ENCODE data around the gene CEP55.

Gene CEP55

DNA sequence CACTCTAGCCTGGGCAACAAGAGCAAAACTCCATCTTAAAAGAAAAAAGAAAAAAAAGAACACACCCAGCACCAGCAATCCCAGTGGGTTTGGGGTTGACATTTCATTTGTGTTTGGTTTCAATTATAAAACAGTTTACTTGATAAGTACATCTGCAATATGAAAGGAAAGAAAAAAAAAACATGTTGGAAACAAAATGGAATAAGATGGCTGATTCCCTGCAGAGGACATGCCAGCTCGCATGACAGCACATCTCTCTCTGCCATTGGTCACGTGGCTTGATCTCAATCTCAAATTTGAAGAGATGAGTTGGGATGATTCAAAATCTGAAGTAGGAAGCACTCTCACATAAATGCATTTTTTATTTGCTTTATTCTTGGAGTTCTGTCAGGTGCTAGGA, 42.3 kb upstream of the CEP55 start (continued):
- TF ChIP-seq ZNF70 (CRISPR knock-in tag; IDR thresholded peaks at IDR 0.05): no peak

GRCh38 chr10:93454736-93455135, 41.7 kb upstream of the CEP55 start:
- ATAC-seq: no peak
- TF ChIP-seq CREB5 (CRISPR knock-in tag; IDR thresholded peaks at IDR 0.05; ENCODE audit: low read depth) (no peak), TSHZ2 (CRISPR knock-in tag; IDR thresholded peaks at IDR 0.05) (no peak), ZNF8 (CRISPR knock-in tag; IDR thresholded peaks at IDR 0.05) (no peak), GLIS3 (CRISPR knock-in tag; IDR thresholded peaks at IDR 0.05) (no peak), POU6F1 (CRISPR knock-in tag; IDR thresholded peaks at IDR 0.05; ENCODE audit: borderline replicate concordance, low read depth) (no peak), BACH2 (CRISPR knock-in tag; IDR thresholded peaks at IDR 0.05; ENCODE audit: borderline replicate concordance) (no peak), RARB (CRISPR knock-in tag; IDR thresholded peaks at IDR 0.05) (no peak), ZFP30 (CRISPR knock-in tag; IDR thresholded peaks at IDR 0.05) (no peak), OSR1 (CRISPR knock-in tag; IDR thresholded peaks at IDR 0.05) (no peak), PPARA (CRISPR knock-in tag; IDR thresholded peaks at IDR 0.05; ENCODE audit: borderline replicate concordance) (no peak), ZC3H10 (CRISPR knock-in tag; IDR thresholded peaks at IDR 0.05) (no peak), ARNTL (CRISPR knock-in tag; IDR thresholded peaks at IDR 0.05; ENCODE audit: borderline replicate concordance, low read depth) (no peak), ISL1 (CRISPR knock-in tag; IDR thresholded peaks at IDR 0.05) (no peak), CSDC2 (CRISPR knock-in tag; IDR thresholded peaks at IDR 0.05) (no peak), ZFP3 (CRISPR knock-in tag; IDR thresholded peaks at IDR 0.05) (no peak), ZNF565 (CRISPR knock-in tag; conservative IDR thresholded peaks at IDR 0.05; ENCODE audit: low read depth) (no peak), ZNF70 (CRISPR knock-in tag; IDR thresholded peaks at IDR 0.05) (no peak), ESRRG (CRISPR knock-in tag; IDR thresholded peaks at IDR 0.05) (no peak)

DNA sequence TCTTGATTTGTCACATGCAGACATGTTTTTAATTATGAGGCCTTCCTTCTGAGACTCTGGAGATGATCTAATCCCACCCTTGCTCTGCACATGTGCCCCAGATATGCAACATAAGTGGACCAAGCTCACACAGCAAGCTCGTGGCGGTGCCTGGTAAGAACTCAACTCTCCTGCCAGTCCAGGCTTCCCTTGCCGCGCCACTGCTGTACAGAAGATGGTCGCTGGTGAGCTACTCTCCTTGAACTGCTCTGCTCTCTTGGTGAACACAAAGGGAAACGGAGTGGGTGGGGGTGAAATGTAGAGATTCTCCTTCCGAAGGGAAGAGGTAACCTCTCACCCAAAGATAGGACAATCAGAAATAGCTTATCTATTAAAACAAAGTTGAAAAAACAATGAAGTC, 39.9 kb upstream of the CEP55 start:
- ATAC-seq: no peak
- no peak for TF ChIP-seq ZFP30 (CRISPR knock-in tag; IDR thresholded peaks at IDR 0.05)
- TF ChIP-seq BACH2 (CRISPR knock-in tag; IDR thresholded peaks at IDR 0.05; ENCODE audit: borderline replicate concordance): no peak
- TF ChIP-seq ZFP3 (CRISPR knock-in tag; IDR thresholded peaks at IDR 0.05): no peak
- TF ChIP-seq OSR1 (CRISPR knock-in tag; IDR thresholded peaks at IDR 0.05): no peak
- TF ChIP-seq ZNF8 (CRISPR knock-in tag; IDR thresholded peaks at IDR 0.05): no peak
- no peak for TF ChIP-seq ARNTL (CRISPR knock-in tag; IDR thresholded peaks at IDR 0.05; ENCODE audit: borderline replicate concordance, low read depth)
- TF ChIP-seq ZC3H10 (CRISPR knock-in tag; IDR thresholded peaks at IDR 0.05): no peak
- TF ChIP-seq, protein P1, sequence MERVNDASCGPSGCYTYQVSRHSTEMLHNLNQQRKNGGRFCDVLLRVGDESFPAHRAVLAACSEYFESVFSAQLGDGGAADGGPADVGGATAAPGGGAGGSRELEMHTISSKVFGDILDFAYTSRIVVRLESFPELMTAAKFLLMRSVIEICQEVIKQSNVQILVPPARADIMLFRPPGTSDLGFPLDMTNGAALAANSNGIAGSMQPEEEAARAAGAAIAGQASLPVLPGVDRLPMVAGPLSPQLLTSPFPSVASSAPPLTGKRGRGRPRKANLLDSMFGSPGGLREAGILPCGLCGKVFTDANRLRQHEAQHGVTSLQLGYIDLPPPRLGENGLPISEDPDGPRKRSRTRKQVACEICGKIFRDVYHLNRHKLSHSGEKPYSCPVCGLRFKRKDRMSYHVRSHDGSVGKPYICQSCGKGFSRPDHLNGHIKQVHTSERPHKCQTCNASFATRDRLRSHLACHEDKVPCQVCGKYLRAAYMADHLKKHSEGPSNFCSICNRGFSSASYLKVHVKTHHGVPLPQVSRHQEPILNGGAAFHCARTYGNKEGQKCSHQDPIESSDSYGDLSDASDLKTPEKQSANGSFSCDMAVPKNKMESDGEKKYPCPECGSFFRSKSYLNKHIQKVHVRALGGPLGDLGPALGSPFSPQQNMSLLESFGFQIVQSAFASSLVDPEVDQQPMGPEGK (CRISPR knock-in tag; IDR thresholded peaks at IDR 0.05; ENCODE audit: borderline replicate concordance): no peak
- no peak for TF ChIP-seq ISL1 (CRISPR knock-in tag; IDR thresholded peaks at IDR 0.05)
- TF ChIP-seq RARB (CRISPR knock-in tag; IDR thresholded peaks at IDR 0.05): no peak
- no peak for TF ChIP-seq TCF4 (CRISPR knock-in tag; IDR thresholded peaks at IDR 0.05; ENCODE audit: borderline replicate concordance)
- no peak for TF ChIP-seq GLIS3 (CRISPR knock-in tag; IDR thresholded peaks at IDR 0.05)
- no peak for TF ChIP-seq CSDC2 (CRISPR knock-in tag; IDR thresholded peaks at IDR 0.05)
- TF ChIP-seq CSRNP3 (CRISPR knock-in tag; IDR thresholded peaks at IDR 0.05): no peak
- no peak for TF ChIP-seq PPARA (CRISPR knock-in tag; IDR thresholded peaks at IDR 0.05; ENCODE audit: borderline replicate concordance)
- no peak for TF ChIP-seq CREB5 (CRISPR knock-in tag; IDR thresholded peaks at IDR 0.05; ENCODE audit: low read depth)
- no peak for TF ChIP-seq TOX (CRISPR knock-in tag; IDR thresholded peaks at IDR 0.05; ENCODE audit: borderline replicate concordance)
- TF ChIP-seq TSHZ2 (CRISPR knock-in tag; IDR thresholded peaks at IDR 0.05): no peak
- no peak for TF ChIP-seq ZNF70 (CRISPR knock-in tag; IDR thresholded peaks at IDR 0.05)

Measured in SK-N-SH treated with all-trans-retinoic acid at 6 μM for 48 hours (cell line).